ENCODE results near the gene PITHD1. TPM values are rescaled to one million over a fixed set of nuclear protein-coding genes. Genes with fewer than 3 reads are reported as not detected.

The PITHD1 gene
- total and polyA plus RNA-seq, 2 of the 8 experiments (the other 6 are each of a cell fraction or from before 2014, with no cell fraction given) = 67.4 to 68.8 TPM

GRCh38 chr1:23816361-23816760 lies 38.1 kb downstream of the PITHD1 start:
- Histone ChIP-seq H2BK120ac (replicated peaks; ENCODE audit: low read depth, low read length) (no peak overlapping the region), H3K23me2 (ENCODE audit: low read depth, low read length) (no peaks in the 10 kb centered on the region), H4K5ac (ENCODE audit: insufficient read length, low read depth, low read length) (no peak overlapping the region), H3K79me1 (ENCODE audit: low read depth, low read length) (no peaks in the 10 kb centered on the region), H4K91ac (replicated peaks; ENCODE audit: insufficient read length, low read length) (no peak overlapping the region), H2AFZ (ENCODE audit: low read length) (no peak overlapping the region), H3K27me3 (replicated peaks in 1 of 4; ENCODE audit: control insufficient read depth in 3 of 4, extremely low read depth in 1 of 4, insufficient read depth in 3 of 4, low read length in 3 of 4) (no peaks in the 10 kb centered on the region), H3K56ac (replicated peaks; ENCODE audit: insufficient read length, low read depth, low read length) (no peak overlapping the region), H3K9me3 (ENCODE audit: insufficient read depth in 2 of 2, low read depth in 1 of 2, low read length in 1 of 2) (no peaks in the 10 kb centered on the region), H3K4me1 (replicated peaks in 1 of 4; ENCODE audit: control insufficient read depth in 3 of 4, insufficient read depth in 4 of 4, low read length in 3 of 4) (no peaks in the 10 kb centered on the region), H2AK5ac (ENCODE audit: low read depth, low read length) (no peak overlapping the region), H2BK12ac (ENCODE audit: low read depth, low read length) (no peak overlapping the region), H3K27ac (ENCODE audit: low read depth, low read length) (no peak overlapping the region), H3K79me2 (ENCODE audit: control insufficient read depth in 1 of 2, insufficient read depth in 2 of 2, low read length in 2 of 2) (no peaks in the 10 kb centered on the region), H3K4ac (replicated peaks; ENCODE audit: insufficient read length, low read depth, low read length) (no peak overlapping the region), H3K9ac (replicated peaks in 1 of 4; ENCODE audit: extremely low read depth in 1 of 4, low read depth in 3 of 4, low read length in 3 of 4) (no peak overlapping the region), H2BK15ac (ENCODE audit: low read length) (no peak overlapping the region), H3K4me3 (ENCODE audit: extremely low read depth in 1 of 4, insufficient read depth in 2 of 4, low read depth in 3 of 4, low read length in 4 of 4) (no peak overlapping the region), H2BK5ac (ENCODE audit: low read depth, low read length) (no peak overlapping the region), H3K4me2 (ENCODE audit: insufficient read depth in 1 of 2, low read depth in 2 of 2, low read length in 2 of 2) (no peak overlapping the region), H3K14ac (ENCODE audit: insufficient read length) (no peak overlapping the region), H3K18ac (ENCODE audit: extremely low read depth, low read length) (no peak overlapping the region), H2BK20ac (ENCODE audit: low read length) (no peak overlapping the region), H3K23ac (ENCODE audit: insufficient read length) (no peak overlapping the region), H4K20me1 (replicated peaks in 1 of 2; ENCODE audit: control insufficient read depth in 1 of 2, insufficient read depth in 2 of 2, low read length in 2 of 2) (no peaks in the 10 kb centered on the region), H4K8ac (ENCODE audit: extremely low read depth, insufficient read depth, low read length) (no peak overlapping the region), H3K36me3 (ENCODE audit: control insufficient read depth in 2 of 4, insufficient read depth in 4 of 4, low read length in 3 of 4) (peaks cover 0 to 23% (median 1%) of the 10 kb centered on the region in 4 experiments; a peak in 5 of 8 replicates)
- 92% methylated on average over 3 of the region's 3 CpGs; no CpG with 5 or more reads in 1 of the 2 experiments for WGBS, 2 experiments (ENCODE audit: extremely low coverage in 1 of 2, insufficient coverage in 1 of 2, insufficient read length in 1 of 2, insufficient replicate concordance in 2 of 2, low coverage in 1 of 2, low lambda C conversion rate in 2 of 2, missing lambda C conversion rate in 1 of 2)
- ChIA-PET POLR2A (ENCODE audit: partially characterized antibody) (interaction anchor here (1.1 to 1.5 kb wide), 3 partner anchors 9 to 163 kb away, joined by 3 to 5 read pairs (median 4); partner anchors contain the start of gene HMGCL), CTCF (ENCODE audit: partially characterized antibody) (interaction anchor here (0.6 to 2.4 kb wide), 4 partner anchors 10 to 157 kb away, joined by 3 to 13 read pairs (median 3); partner anchors contain the start of gene CNR2)
- no peak for FAIRE-seq
- no peak for TF ChIP-seq KDM1A (IDR thresholded peaks at IDR 0.05; ENCODE audit: borderline replicate concordance, low read length)
- no peak for TF ChIP-seq POLR2AphosphoS5 (IDR thresholded peaks at IDR 0.05; ENCODE audit: low read depth, low read length)
- DNase-seq (ENCODE audit: low read depth in 1 of 2, low spot score in 2 of 2) = no peak
